Measurements from ENCODE around the gene ZNF473.

- TF ChIP-seq EZH2phosphoT487 (IDR thresholded peaks at IDR 0.05; ENCODE audit: borderline replicate concordance) (no peak), CTCF (conservative IDR thresholded peaks at IDR 0.05; ENCODE audit: low read length) (no peak)
Observed at GRCh38 chr19:50007170-50007569, 18.6 kb upstream of the ZNF473 start.

Data from Loucy (cell line).